Adrenal gland (tissue), 12 donors: ENCODE data around the gene IMPG1. TPM values are rescaled to one million over a fixed set of nuclear protein-coding genes. Genes with fewer than 3 reads are reported as not detected.
"Not testable (repeated sequence)": the region's sequence is repeated elsewhere in the genome, so short reads cannot be mapped to it uniquely, and the experiment has no call there.

Experiments used
- DNase-seq, 7 donors: peaks; one replicate each; pipeline ENCODE4 v3.0.0-alpha.2; 2019 to 2020
- H3K27ac ChIP-seq, 5 donors: fragments of 200-600 bp; sonication (generic) in 4 of 5; 1 replicate in 3 of 5; 2 replicates in 2 of 5; pipeline versions ENCODE4 v1.5.1 to v1.8.0; 2016 to 2020; ENCODE audit warnings: mild to moderate bottlenecking in 1 of 5
- H3K27me3 ChIP-seq: fragments of 200-600 bp; 2 replicates; pipeline ENCODE4 v1.8.0; 2021
- H3K36me3 ChIP-seq, 2 donors: fragments of 200-600 bp; replicated peaks in 1 of 2; 1 replicate in 1 of 2; 2 replicates in 1 of 2; pipeline versions ENCODE4 v1.5.1 to v1.8.0; 2018 to 2022
- H3K4me1 ChIP-seq, 2 donors: fragments of 200-600 bp; replicated peaks in 1 of 2; 1 replicate in 1 of 2; 2 replicates in 1 of 2; pipeline versions ENCODE4 v1.5.1 to v1.8.0; 2018 to 2021
- H3K4me3 ChIP-seq, 4 donors: fragments of 200-600 bp; sonication (generic) in 3 of 4; one replicate each; pipeline ENCODE4 v1.5.1; 2016 to 2018
- H3K9me3 ChIP-seq, 3 donors: fragments of 200-600 bp; sonication (generic) in 1 of 3; replicated peaks in 1 of 3; 1 replicate in 2 of 3; 2 replicates in 1 of 3; pipeline versions ENCODE4 v1.5.1 to v1.8.0; 2016 to 2021
- POLR2A ChIP-seq, 2 donors: fragments of 450-650 bp; IDR thresholded peaks; one replicate each; pipeline ENCODE4 v1.6.1; 2017; ENCODE audit warnings: antibody characterized with exemption in 2 of 2, mild to moderate bottlenecking in 2 of 2, moderate library complexity in 1 of 2
- WGBS, 4 donors: extraction: QIAGEN DNeasy Blood & Tissue Kit in 2 of 4; methylation state at CpG; one replicate each; pipeline versions ENCODE4 v1.1.5 to v1.1.7; 2013 to 2017; 5-methylcytosine and 5-hydroxymethylcytosine counted together
- intact Hi-C, 2 donors: fragments of 100-400 bp; cut with DNase I; formaldehyde crosslinking; loops; one replicate each; pipeline versions ENCODE4 v1.14.1 to v1.15.0; 2022 to 2023
- polyA plus RNA-seq, 3 donors: library from polyadenylated mRNA; stranded (reverse); fragments of 200-250 nt in 2 of 3; fragments of 350-450 nt in 1 of 3; fragmentation: Illumina TruSeq in 1 of 3; extraction: RNeasy Lipid Tissue Mini Kit (QIAGEN cat#74804) in 1 of 3; gene quantifications; one replicate each; pipeline ENCODE4 v1.2.3, GENCODE V29; 2013 to 2014
- total RNA-seq, 9 donors: library from RNA; depleted of rRNA in 4 of 9; stranded (reverse); fragments of >200 nt in 4 of 9; fragments of 120-200 nt in 1 of 9; fragmentation: NEBNext Ultra II Directional in 1 of 9; extraction: Animal tissue kit (Norgen Biotek cat#: 25700) in 1 of 9; gene quantifications; one replicate each; pipeline versions ENCODE4 v1.1.0 to v1.2.4, GENCODE V29; 2013 to 2023
- TF ChIP-seq, protein P1 (sequence below), 6 experiments: fragments of 450-650 bp in 4 of 6; fragments of 200-600 bp in 2 of 6; sonication (generic) in 1 of 6; IDR thresholded peaks; 1 replicate in 5 of 6; 2 replicates in 1 of 6; pipeline versions ENCODE4 v1.5.1 to v1.8.0; 2016 to 2021; ENCODE audit warnings: antibody characterized with exemption in 6 of 6, mild to moderate bottlenecking in 2 of 6, moderate library complexity in 1 of 6
- donor health status: healthy with polysubstance abuse.
- donor health status: Bipolar disorder and iron deficiency.
- donor health status: DM: yes; HTN: yes; CAD: no.
- donor health status: DM: no; HTN: no; CAD: no.
- donor health status: DM: no; HTN: no; CAD: no.
- donor health status: DM: yes; HTN: yes; CAD: no.

IMPG1 gene
- total and polyA plus RNA-seq, 12 donors = 0.06 TPM; not detected in 11

DNA sequence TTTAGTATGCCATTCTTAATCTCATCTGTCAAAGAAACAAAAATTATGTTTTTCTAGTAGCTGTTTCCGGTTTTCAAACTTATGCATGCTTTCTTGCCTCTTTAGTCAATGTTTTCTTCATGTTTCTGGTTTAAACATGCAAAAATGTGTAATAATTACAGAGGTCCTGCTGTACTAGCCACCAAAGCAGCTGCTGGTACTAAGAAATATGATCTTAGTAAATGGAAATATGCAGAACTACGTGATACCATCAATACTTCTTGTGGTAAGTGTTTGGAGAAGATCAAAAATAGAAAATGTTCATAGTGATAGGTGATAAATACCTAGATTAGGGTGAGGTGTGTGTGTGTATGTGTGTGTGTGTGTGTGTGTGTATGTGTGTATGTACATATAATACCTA lies 165.0 kb downstream of the IMPG1 start:
- WGBS, 4 donors = 84 to 97% (median 92%) methylated on average over 2 of the region's 2 CpGs
- intact Hi-C loops = no loop called here

DNA sequence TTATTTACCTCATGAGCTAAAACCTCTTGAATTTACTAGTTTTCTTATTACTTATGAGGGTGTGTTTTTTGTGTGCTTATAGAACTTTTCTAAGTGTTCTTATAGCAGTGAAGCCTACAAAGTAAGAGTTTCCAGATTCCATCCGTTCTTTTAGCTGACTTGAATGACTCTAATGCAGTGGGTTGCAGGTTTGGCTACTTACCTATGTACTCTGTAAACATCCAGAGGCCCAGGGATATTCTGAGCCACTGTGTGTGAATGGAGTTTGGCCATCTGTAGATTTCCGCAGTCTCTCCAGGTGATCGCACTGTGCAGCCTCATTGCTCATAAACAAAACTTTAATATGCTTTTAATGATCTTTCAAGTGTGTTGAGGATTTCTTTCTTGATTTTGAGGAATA lies 165.6 kb downstream of the IMPG1 start:
- intact Hi-C loops = no loop called here

More for the DNA sequence above, 165.0 kb downstream of the IMPG1 start:
- Histone ChIP-seq H3K4me3 (no peak overlapping the region), H3K27ac (no peak overlapping the region), H3K36me3 (no peaks in the 10 kb centered on the region), H3K27me3 (no peaks in the 10 kb centered on the region), H3K4me1 (no peaks in the 10 kb centered on the region), H3K9me3 (no peaks in the 10 kb centered on the region)
- DNase-seq = no peak
- no peak for TF ChIP-seq POLR2A (IDR thresholded peaks at IDR 0.05)
- TF ChIP-seq, protein P1, sequence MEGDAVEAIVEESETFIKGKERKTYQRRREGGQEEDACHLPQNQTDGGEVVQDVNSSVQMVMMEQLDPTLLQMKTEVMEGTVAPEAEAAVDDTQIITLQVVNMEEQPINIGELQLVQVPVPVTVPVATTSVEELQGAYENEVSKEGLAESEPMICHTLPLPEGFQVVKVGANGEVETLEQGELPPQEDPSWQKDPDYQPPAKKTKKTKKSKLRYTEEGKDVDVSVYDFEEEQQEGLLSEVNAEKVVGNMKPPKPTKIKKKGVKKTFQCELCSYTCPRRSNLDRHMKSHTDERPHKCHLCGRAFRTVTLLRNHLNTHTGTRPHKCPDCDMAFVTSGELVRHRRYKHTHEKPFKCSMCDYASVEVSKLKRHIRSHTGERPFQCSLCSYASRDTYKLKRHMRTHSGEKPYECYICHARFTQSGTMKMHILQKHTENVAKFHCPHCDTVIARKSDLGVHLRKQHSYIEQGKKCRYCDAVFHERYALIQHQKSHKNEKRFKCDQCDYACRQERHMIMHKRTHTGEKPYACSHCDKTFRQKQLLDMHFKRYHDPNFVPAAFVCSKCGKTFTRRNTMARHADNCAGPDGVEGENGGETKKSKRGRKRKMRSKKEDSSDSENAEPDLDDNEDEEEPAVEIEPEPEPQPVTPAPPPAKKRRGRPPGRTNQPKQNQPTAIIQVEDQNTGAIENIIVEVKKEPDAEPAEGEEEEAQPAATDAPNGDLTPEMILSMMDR (IDR thresholded peaks at IDR 0.05) = no peak

DNA sequence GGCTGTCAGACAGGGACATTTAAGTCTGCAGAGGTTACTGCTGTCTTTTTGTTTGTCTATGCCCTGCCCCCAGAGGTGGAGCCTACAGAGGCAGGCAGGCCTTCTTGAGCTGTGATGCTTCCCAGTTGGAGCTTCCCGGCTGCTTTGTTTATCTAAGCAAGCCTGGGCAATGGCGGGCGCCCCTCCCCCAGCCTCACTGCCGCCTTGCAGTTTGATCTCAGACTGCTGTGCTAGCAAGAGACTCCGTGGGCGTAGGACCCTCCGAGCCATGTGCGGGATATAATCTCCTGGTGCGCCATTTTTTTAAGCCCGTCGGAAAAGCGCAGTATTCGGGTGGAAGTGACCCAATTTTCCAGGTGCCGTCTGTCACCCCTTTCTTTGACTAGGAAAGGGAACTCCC lies 167.3 kb downstream of the IMPG1 start:
- H3K4me1 ChIP-seq, intact Hi-C loops: not testable (repeated sequence)
- WGBS, 4 donors = 95 to 99% (median 96%) methylated on average over 10 to 14 of the region's 14 CpGs

More for the DNA sequence above, 165.6 kb downstream of the IMPG1 start:
- Histone ChIP-seq H3K27me3 (no peaks in the 10 kb centered on the region), H3K36me3 (no peaks in the 10 kb centered on the region), H3K9me3 (no peaks in the 10 kb centered on the region), H3K4me3 (no peak overlapping the region), H3K27ac (no peak overlapping the region), H3K4me1 (no peaks in the 10 kb centered on the region)
- DNase-seq = no peak
- 92 to 95% (median 93%) methylated on average over 3 of the region's 3 CpGs for WGBS, 4 donors
- TF ChIP-seq POLR2A (IDR thresholded peaks at IDR 0.05) = no peak
- TF ChIP-seq, protein P1 (IDR thresholded peaks at IDR 0.05) = no peak

DNA sequence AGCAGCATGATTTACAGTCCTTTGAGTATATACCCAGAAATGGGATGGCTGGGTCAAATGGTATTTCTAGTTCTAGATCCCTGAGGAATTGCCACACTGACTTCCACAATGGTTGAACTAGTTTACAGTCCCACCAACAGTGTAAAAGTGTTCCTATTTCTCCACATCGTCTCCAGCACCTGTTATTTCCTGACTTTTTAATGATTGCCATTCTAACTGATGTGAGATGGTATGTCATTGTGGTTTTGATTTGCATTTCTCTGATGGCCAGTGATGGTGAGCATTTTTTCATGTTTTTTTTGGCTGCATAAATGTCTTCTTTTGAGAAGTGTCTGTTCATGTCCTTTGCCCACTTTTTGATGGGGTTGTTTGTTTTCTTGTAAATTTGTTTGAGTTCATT lies 172.2 kb downstream of the IMPG1 start:
- H3K36me3 ChIP-seq, H3K9me3 ChIP-seq, H3K27me3 ChIP-seq, DNase-seq, H3K27ac ChIP-seq, H3K4me1 ChIP-seq, H3K4me3 ChIP-seq, intact Hi-C loops: not testable (repeated sequence)
- WGBS, 4 donors = 82 to 93% (median 89%) methylated on average over 1 of the region's 1 CpG

More for the DNA sequence above, 167.3 kb downstream of the IMPG1 start:
- H3K4me3 ChIP-seq, H3K27me3 ChIP-seq, H3K9me3 ChIP-seq, H3K27ac ChIP-seq, DNase-seq, H3K36me3 ChIP-seq: not testable (repeated sequence)

DNA sequence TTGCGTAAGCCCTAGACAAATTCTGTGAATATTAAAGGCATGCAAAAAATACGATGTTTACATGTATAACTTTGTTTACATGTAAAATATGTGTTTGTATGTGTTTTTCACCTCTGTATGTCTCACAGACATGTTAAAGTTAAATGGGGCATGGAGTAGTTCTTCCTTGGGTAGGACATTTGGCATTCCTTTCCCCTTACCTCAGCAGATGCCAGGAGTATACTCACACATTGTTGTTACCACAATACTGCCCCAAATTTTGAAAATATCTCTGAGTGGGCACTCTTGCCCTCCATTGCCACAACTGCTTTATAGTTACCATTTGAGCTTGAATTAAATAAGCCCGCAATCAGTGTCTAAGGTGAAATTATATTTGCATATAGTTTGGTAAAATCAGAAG lies 175.9 kb downstream of the IMPG1 start:
- H3K9me3 ChIP-seq = no peaks in the 10 kb centered on the region
- H3K4me3 ChIP-seq = no peak overlapping the region
- no peak overlapping the region for H3K27ac ChIP-seq
- H3K27me3 ChIP-seq = no peaks in the 10 kb centered on the region
- no peaks in the 10 kb centered on the region for H3K36me3 ChIP-seq
- intact Hi-C loops = no loop called here
- TF ChIP-seq, protein P1 (IDR thresholded peaks at IDR 0.05) = no peak
- no peak for TF ChIP-seq POLR2A (IDR thresholded peaks at IDR 0.05)
- peaks cover 0 to 5% of the 10 kb centered on the region in 2 donors for H3K4me1 ChIP-seq
- DNase-seq = no peak
- 61 to 96% (median 65%) methylated on average over 3 of the region's 3 CpGs for WGBS, 4 donors
